ENCODE results near the gene SHROOM2. TPM values are rescaled to one million over a fixed set of nuclear protein-coding genes. Genes with fewer than 3 reads are reported as not detected.
"Not testable (repeated sequence)": the region's sequence is repeated elsewhere in the genome, so short reads cannot be mapped to it uniquely, and the experiment has no call there.

The SHROOM2 gene
- total and polyA plus RNA-seq, 2 of the 4 experiments (the other 2 are of a cell fraction) = 8.1 to 14.2 TPM

DNA sequence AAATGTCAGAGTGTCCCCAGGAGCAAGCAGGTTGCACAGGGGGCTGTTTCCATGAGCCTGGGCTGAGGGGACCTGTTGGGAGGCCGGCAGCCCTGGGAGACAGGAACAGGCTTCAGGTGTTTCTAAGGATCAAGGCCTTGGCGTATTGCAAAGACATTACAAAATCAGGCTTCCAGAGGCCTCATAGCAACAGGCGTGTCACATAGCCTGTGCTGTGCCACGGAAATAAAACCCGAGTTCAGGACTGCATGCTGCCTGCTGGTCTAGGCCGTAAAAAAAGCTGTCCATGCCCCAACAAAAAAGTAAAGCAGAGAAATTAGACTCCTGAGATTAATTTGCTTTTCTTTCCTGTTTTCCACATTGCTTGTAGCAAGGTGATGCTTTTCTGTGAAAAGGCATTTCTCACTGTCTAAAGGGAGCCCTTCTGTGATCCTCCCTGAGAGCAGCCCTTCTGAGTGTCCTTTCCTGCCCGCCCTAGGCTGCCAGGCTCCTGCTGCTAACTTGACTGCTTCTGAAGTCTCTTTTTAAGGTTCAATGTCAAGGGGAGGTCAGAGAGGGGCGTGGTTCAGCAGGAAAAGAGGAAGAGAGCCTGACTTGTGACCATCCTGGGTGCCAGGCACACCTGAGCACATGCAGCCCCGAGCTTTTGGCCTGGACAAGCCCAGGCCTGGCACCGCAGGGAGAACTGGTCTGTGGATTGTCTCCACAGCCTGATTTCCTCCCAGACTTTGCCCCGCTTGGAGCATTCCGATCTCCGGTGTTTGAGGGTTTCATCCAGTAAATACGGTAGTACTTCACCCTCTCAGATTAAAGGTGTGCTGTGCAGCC is 21.3 kb downstream of the SHROOM2 start:
- dilution Hi-C loops (cut with HindIII; ENCODE audit: low sequenced_read_pairs, unreplicated experiment) = no loop called here
- H2AK9ac ChIP-seq (replicated peaks; ENCODE audit: low read depth, low read length, poor library complexity) = no peak overlapping the region

DNA sequence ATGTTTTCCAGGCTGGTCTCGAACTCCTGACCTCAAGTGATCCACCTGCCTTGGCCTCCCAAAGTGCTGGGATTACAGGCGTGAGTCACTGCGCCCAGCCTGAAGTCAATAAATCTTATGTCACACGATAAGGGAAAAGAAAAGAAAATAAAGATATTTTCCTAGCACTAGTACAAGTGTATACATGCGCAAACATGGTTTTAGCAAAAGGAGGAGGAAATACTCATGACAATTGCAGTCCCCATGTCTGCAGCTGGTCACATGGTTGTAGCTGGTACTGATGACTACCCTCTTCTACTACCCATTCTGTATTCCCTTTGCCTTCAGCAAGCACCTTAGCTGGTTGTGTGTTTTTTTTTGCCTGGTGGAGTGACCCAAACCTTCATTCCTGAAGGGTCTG is 23.6 kb downstream of the SHROOM2 start:
- H2AK9ac ChIP-seq (replicated peaks; ENCODE audit: low read depth, low read length, poor library complexity); H3K36me3 ChIP-seq (ENCODE audit: control insufficient read depth, insufficient read depth, low read length); H3K14ac ChIP-seq (replicated peaks; ENCODE audit: low read depth, low read length); H2AK5ac ChIP-seq (ENCODE audit: low read depth, low read length); intact Hi-C loops (cut with micrococcal nuclease); H3K23ac ChIP-seq (ENCODE audit: low read depth, low read length); H4K91ac ChIP-seq (ENCODE audit: insufficient read depth, low read depth, low read length); H3K4me3 ChIP-seq (ENCODE audit: insufficient read depth, low read depth, low read length); H2BK15ac ChIP-seq (ENCODE audit: low read depth, low read length); POLR2A ChIA-PET (ENCODE audit: unreplicated experiment); H3K9me1 ChIP-seq (ENCODE audit: insufficient read depth, low read length); ATAC-seq (ENCODE audit: low read depth); H3K4me1 ChIP-seq (ENCODE audit: control insufficient read depth, insufficient read depth, low read length); H3K27me3 ChIP-seq (ENCODE audit: control insufficient read depth, insufficient read depth, low read length); BruUV-seq (replicated peaks); H3K56ac ChIP-seq (ENCODE audit: extremely low read depth, insufficient read depth, low read length); H2AFZ ChIP-seq (replicated peaks; ENCODE audit: low read length, poor library complexity); H4K20me1 ChIP-seq (ENCODE audit: insufficient read depth, low read length); DNase-seq; H4K8ac ChIP-seq (ENCODE audit: low read depth in 2 of 2, low read length in 2 of 2); H3K9ac ChIP-seq (ENCODE audit: low read depth, low read length); CTCF ChIA-PET; H2BK20ac ChIP-seq (ENCODE audit: low read depth, low read length); H2BK5ac ChIP-seq (ENCODE audit: low read depth, low read length, poor library complexity, severe bottlenecking); H3K4me2 ChIP-seq (ENCODE audit: low read depth, low read length); H4K5ac ChIP-seq (ENCODE audit: low read depth, low read length); dilution Hi-C loops (cut with HindIII; ENCODE audit: low sequenced_read_pairs, unreplicated experiment); H2BK120ac ChIP-seq (ENCODE audit: low read depth, low read length); H3K18ac ChIP-seq (ENCODE audit: low read depth, low read length); H3K4ac ChIP-seq (ENCODE audit: low read depth, low read length); H3K27ac ChIP-seq (ENCODE audit: insufficient read depth, low read length); H3K79me1 ChIP-seq (ENCODE audit: low read depth in 1 of 2, low read length in 2 of 2); in situ Hi-C loops (cut with MboI; ENCODE audit: low sequenced_read_pairs); H3K9me3 ChIP-seq (ENCODE audit: control insufficient read depth, insufficient read depth, low read length): not testable (repeated sequence)
- no CpG with 5 or more reads among the region's 5 CpGs for WGBS, 2 experiments (ENCODE audit: extremely low coverage in 2 of 2, insufficient read length in 1 of 2)

More for the DNA sequence above, 21.3 kb downstream of the SHROOM2 start:
- Histone ChIP-seq H2AK5ac (ENCODE audit: low read depth, low read length) (no peak overlapping the region), H4K8ac (ENCODE audit: low read depth in 2 of 2, low read length in 2 of 2) (no peak overlapping the region), H4K91ac (ENCODE audit: insufficient read depth, low read depth, low read length) (no peak overlapping the region), H4K20me1 (ENCODE audit: insufficient read depth, low read length) (no peaks in the 10 kb centered on the region), H3K18ac (ENCODE audit: low read depth, low read length) (no peak overlapping the region), H3K27ac (ENCODE audit: insufficient read depth, low read length) (no peak overlapping the region), H3K4me2 (ENCODE audit: low read depth, low read length) (no peak overlapping the region), H3K79me1 (ENCODE audit: low read depth in 1 of 2, low read length in 2 of 2) (no peaks in the 10 kb centered on the region), H2BK120ac (ENCODE audit: low read depth, low read length) (no peak overlapping the region), H3K9ac (ENCODE audit: low read depth, low read length) (no peak overlapping the region), H2BK20ac (ENCODE audit: low read depth, low read length) (no peak overlapping the region), H2BK5ac (ENCODE audit: low read depth, low read length, poor library complexity, severe bottlenecking) (no peak overlapping the region), H3K9me3 (ENCODE audit: control insufficient read depth, insufficient read depth, low read length) (no peaks in the 10 kb centered on the region; the same call in 1 of the 2 replicates), H2AFZ (replicated peaks; ENCODE audit: low read length, poor library complexity) (no peak overlapping the region), H3K56ac (ENCODE audit: extremely low read depth, insufficient read depth, low read length) (no peak overlapping the region), H4K5ac (ENCODE audit: low read depth, low read length) (no peak overlapping the region), H3K9me1 (ENCODE audit: insufficient read depth, low read length) (no peaks in the 10 kb centered on the region), H3K36me3 (ENCODE audit: control insufficient read depth, insufficient read depth, low read length) (no peaks in the 10 kb centered on the region), H3K14ac (replicated peaks; ENCODE audit: low read depth, low read length) (no peak overlapping the region), H3K4me1 (ENCODE audit: control insufficient read depth, insufficient read depth, low read length) (no peaks in the 10 kb centered on the region), H3K4ac (ENCODE audit: low read depth, low read length) (no peak overlapping the region), H3K4me3 (ENCODE audit: insufficient read depth, low read depth, low read length) (no peak overlapping the region), H2BK15ac (ENCODE audit: low read depth, low read length) (no peak overlapping the region), H3K23ac (ENCODE audit: low read depth, low read length) (no peak overlapping the region), H3K27me3 (ENCODE audit: control insufficient read depth, insufficient read depth, low read length) (no peaks in the 10 kb centered on the region)
- TF ChIP-seq POLR2A (IDR thresholded peaks at IDR 0.05; ENCODE audit: low read depth, low read length) = no peak
- no peak for TF ChIP-seq RCOR1 (IDR thresholded peaks at IDR 0.05; ENCODE audit: insufficient replicate concordance, low read length)
- ChIA-PET POLR2A (ENCODE audit: unreplicated experiment) (no interaction called here), CTCF (no interaction called here)
- DNase-seq (no peak), ATAC-seq (ENCODE audit: low read depth) (no peak)
- intact Hi-C loops (cut with micrococcal nuclease) (no loop called here), in situ Hi-C loops (cut with MboI; ENCODE audit: low sequenced_read_pairs) (no loop called here)
- no TSS peak for BruUV-seq (replicated peaks)
- no CpG with 5 or more reads among the region's 14 CpGs for WGBS, 2 experiments (ENCODE audit: extremely low coverage in 2 of 2, insufficient read length in 1 of 2)
